GM21447 (cell line): ENCODE measurements around the gene PARVA.

Experiments
- ATAC-seq: cut with Tn5 transposase; IDR thresholded peaks from one replicate; pipeline ENCODE4 v1.9.1; 2021; ENCODE audit not compliant: unreplicated experiment

The PARVA gene

DNA sequence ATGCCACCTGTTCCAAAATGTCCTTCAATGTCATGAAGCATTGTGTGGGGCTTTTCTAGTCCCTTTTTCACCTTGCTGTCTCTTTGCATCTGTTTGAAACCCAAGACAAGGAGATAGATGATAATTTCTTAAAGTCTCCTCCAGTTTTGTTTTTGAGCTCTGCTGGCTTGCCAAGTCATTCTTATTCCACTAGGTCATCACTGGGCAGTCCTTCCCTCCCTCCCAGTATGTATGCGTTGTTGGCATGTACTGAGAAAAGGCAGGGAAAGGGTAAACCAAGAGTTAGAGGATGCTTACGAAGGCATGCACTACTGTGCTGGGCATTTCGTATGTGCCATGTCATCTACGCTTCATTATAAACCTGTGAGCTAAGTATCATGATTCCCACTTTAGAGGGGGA, 78.6 kb downstream of the PARVA start:
- no peak for ATAC-seq

- ATAC-seq: no peak
These were observed 79.5 kb downstream of the PARVA start for GRCh38 chr11:12456651-12457579.

DNA sequence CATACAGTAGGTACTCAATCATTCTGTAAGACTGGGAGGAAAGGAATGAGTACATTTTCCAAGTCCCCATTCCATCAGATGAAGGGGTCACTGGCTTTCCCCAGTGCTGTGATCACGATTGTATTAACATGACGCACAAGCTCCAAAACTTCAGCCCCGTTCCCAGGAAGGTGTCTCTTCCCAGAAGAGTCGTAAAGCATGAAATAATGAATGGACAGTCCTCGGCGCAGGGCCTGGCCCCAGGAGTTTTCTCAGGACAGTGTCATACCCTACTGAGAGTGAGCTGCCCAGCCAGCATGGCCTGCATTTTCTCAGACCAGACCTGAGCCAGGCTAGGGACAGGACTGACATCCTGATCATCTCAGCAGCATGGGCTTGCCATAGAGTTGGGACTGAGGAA, 80.7 kb downstream of the PARVA start:
- ATAC-seq: no peak

GRCh38 chr11:12459374-12459773, 82.0 kb downstream of the PARVA start:
- no peak for ATAC-seq

DNA sequence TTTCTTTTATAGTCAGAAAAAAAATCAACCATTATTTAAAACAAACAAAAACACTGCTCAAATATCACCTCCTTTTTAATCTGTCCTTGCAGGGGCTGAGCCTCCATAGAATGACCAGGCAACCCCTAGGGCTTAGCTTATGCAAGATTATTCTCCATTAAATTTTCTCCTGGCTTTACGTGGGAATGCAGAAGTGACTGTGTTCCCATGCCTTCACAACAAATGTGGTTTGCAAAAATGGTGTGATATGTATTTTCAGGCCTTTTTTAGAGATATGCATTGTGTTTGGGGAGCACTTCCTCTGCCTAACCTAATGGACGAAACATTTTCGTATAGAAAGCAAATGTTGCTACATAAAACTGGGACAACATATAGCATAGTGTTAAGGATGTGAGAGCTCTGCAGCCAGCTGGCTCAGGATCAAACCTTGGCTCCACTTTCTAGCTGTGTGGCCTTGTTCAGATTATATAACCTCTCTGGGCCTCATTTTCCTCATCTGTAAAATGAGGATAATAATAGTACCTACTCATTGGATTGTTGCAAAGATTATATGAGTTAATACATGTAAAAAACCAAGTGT, 82.6 kb downstream of the PARVA start:
- ATAC-seq: no peak

DNA sequence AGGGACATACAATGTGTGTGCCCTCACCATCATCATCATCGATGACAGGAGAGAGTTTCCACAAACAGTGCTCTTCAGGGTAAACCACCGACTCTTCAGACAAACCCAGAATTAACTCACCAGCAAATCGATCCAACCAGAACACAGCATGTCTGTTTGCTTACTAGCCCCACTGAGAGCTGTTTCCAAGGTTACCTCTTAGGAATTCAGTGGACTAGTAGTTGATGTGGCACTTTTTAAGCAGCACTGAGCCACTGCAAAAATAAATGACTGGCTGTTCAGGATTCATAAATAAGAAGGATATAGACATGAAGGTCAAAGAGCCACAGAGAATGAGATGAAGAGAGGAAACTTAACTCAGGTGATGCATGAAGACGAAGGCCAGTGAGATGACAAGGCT, 83.1 kb downstream of the PARVA start:
- no peak for ATAC-seq

GRCh38 chr11:12461516-12461915, 84.1 kb downstream of the PARVA start:
- ATAC-seq: no peak

DNA sequence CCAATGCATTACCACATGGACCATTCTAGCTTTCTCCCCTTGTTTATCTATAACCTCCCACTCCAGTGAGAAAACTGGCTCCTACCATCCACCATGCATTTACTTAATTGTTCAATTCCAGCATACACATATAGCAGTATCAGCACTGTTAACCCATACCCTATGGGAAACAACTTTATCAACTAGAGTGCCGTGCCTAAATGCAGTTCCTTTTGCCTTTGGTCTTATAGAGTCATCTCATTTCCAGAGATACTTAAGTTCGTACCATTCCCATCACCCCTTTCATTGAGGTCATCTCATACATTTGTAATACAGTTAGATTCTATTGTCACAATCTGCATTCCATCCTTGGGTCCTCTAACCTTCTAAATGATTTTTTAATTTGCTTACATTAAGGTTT, 86.9 kb downstream of the PARVA start:
- no peak for ATAC-seq

DNA sequence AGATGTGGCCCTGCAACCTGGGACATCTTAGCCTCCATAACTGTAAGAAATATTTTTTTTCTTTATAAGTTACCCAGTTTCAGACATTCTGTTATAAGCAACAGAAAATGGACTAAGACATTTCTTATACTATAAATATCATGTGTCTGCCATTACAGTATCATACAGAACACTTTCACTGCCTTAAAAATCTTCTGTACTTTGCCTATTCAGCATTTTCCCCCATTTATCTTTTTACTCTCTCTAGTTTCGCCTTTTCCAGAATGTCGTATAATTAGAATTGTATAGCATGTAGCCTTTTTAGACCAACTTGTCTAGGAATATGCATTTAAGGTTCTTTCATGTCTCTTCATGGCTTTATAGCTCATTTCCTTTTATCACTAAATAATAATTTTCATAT, 88.0 kb downstream of the PARVA start:
- ATAC-seq: no peak

DNA sequence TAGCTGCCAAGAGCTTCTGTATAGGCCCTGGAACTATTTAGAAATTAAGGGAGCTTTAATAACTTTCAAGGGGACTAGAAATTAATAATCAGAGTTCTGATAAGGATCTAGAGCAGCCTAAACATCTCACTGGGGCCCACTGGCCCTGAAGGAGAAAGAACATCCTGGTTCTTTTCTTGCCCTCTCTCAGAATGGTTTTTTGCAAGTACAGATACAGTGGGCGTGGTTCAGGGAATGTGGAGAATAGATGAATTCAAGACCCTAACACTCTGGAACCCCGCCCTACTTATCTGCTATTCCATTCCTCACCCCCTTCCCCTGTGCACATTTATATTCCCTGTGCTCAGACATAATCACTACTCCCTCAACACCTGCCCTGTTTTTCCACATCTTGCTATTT, 90.2 kb downstream of the PARVA start:
- ATAC-seq: no peak

DNA sequence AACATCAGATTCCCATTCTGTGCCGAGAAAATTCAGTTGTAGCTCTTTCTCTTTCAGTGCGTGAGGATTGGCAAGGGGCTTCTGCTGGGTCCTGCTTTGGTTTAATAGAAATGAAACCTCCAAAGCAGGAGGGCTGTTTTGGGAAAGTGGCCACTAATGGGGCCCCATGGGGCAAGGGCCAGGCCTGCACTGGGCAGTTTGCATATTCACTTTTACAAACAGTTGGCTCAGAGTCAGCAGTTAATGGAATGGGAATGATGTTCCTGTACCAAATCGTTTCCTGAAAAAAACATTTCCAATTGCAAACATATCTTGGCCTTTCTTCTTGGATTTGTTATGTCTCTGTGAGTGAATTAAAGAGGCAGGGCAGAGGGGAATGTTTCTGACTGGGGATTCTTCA, 92.1 kb downstream of the PARVA start:
- ATAC-seq: no peak

DNA sequence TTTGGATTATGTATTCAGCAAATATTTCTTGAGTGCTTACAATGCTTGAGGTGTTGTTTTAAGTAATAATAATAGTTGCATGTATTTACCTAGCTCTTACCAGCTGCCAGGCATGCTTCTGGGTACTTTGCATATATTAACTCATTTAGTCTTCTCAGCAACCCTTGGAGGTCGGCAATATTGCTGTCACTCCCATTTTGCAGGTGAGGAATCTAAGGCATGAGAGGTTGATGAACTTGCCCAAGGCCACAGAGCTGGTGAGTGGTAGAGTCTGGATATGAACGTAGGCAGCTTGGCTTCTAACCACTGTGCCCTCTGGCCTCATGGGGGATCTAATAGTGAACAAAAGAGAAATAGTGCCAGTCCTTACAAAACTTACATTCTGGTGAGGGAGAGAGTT, 92.9 kb downstream of the PARVA start:
- no peak for ATAC-seq

DNA sequence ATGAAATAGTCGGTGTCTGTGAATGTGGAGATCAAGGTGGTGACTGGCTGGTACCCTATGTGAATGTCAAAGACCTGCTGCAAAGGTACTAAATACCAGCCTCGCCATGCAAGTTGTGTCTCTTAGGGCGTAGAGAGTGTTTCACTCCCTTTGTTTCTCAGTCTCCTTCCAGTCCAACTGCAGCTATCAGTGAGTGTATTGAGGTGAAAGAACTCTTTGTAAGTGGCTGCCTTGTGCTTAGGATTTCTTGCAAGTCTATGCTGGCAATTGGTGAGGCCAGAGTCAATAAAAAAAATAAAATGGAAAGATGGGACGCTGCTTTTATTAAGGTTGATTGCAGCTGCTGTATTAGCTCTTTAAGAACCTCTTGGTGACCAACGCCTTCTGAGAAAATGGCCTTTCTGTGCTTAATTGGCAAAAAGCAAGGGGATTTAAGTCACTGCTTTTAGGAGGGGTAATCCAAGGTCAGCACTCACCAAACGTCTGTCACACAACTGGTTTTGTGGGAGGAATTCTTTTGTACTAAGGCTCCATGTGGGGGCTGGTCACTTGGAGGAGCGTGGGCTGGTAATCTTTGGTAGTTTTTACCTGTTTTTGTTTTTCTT, 95.1 kb downstream of the PARVA start:
- no peak for ATAC-seq

GRCh38 chr11:12473381-12473780, 96.0 kb downstream of the PARVA start:
- ATAC-seq: no peak

DNA sequence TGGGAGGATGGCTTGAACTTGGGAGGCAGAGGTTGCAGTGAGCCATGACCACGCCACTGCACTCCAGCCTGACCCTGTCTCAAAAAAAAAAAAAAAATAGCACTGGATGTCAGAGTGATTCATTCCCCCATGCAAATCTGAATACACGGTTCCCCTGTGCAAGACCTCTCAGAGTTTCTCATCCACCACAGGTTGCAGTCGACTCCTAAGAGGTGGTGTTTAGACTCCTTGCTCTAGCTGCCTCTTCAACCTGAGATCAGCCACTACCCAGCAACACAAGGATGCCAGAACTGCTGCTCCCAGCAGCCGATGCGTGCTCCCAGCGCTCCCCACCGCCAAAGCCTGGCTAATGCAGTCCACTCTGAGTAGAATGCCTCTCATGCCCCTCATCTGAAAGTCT, 97.5 kb downstream of the PARVA start:
- no peak for ATAC-seq

DNA sequence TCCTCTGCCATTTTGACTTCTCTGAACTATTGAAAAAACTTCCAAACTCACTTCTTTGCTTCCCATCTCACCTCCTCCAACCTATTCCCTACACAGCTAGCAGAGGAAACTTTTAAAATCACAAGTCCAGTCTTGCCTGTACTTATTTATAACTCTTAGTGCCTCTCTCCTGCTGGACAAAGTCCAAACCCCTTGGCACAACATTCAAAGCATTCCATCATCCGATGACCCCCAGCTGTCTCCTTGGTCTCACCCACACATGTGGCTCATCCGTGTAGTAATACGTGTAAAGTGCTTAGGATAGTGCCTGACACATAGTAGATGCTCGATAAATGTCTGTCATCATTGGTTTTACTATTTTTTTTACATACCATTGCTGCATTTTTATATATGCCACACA, 101.4 kb downstream of the PARVA start:
- ATAC-seq: no peak

GRCh38 chr11:12480401-12480800, 103.0 kb downstream of the PARVA start:
- no peak for ATAC-seq

DNA sequence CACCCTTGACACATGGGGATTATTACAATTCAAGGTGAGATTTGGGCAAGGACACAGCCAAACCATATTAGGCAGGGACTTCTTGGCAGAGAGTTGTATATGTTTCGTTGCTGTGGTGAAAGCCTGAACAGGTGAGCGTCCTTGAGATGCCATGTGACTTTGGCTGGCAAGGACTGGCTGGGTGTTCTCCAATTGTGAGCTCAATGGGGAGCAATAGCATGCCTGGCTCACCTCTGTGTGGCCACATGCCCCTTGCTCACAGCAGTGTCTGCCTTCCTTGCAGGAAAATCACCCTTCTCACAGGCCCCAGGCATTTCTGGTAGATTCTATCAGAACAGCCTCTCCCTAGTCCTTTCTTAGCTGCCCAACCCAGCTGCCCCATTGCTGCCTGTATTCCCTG, 105.5 kb downstream of the PARVA start:
- ATAC-seq: no peak

GRCh38 chr11:12483604-12484003, 106.2 kb downstream of the PARVA start:
- no peak for ATAC-seq

- no peak for ATAC-seq
These were observed 108.0 kb downstream of the PARVA start for GRCh38 chr11:12485328-12485727.

DNA sequence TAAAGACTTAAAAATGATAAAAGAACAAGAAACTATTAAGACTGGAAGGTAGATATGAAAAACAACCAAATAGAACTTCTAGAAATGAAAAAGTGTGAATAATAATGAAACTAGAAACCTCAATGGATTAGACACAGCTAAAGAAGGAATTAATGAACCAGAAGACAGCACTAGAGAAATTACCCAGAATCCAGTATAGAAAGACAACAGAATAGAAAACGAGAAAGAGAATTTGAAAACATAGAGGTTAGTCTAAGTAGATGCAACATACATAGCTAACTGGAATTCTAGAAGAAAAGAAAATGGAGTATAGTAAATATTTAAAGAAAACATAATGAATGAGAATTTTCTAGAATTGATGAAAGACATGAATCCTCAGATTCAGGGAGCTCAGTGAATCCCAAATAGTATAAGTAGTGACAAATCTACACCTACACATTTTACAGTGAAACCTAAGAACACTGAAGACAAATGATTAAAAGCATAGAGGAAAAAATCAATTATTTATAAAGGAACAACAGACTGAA, 111.9 kb downstream of the PARVA start:
- ATAC-seq: no peak

- no peak for ATAC-seq
These were observed 117.3 kb downstream of the PARVA start for GRCh38 chr11:12494699-12495098.
